ENCODE results near the gene MIF4GD.

GRCh38 chr17:75231741-75232464 lies 39.1 kb downstream of the MIF4GD start:
- no peak for TF ChIP-seq CTCF (IDR thresholded peaks at IDR 0.05; ENCODE audit: insufficient read depth, low read depth, low read length)
- no peak for TF ChIP-seq EZH2 (IDR thresholded peaks at IDR 0.05; ENCODE audit: insufficient read depth, low read length)
